ENCODE data around the gene ETV4. TPM values are rescaled to one million over a fixed set of nuclear protein-coding genes. Genes with fewer than 3 reads are reported as not detected.
A peak's percentile ranks its signal among the peaks of the same experiment; 100 is the strongest.

The ETV4 gene
- total and polyA plus RNA-seq, 2 of the 13 experiments (the other 11 are each of a cell fraction or from before 2014, with no cell fraction given): 128 to 330 TPM

DNA sequence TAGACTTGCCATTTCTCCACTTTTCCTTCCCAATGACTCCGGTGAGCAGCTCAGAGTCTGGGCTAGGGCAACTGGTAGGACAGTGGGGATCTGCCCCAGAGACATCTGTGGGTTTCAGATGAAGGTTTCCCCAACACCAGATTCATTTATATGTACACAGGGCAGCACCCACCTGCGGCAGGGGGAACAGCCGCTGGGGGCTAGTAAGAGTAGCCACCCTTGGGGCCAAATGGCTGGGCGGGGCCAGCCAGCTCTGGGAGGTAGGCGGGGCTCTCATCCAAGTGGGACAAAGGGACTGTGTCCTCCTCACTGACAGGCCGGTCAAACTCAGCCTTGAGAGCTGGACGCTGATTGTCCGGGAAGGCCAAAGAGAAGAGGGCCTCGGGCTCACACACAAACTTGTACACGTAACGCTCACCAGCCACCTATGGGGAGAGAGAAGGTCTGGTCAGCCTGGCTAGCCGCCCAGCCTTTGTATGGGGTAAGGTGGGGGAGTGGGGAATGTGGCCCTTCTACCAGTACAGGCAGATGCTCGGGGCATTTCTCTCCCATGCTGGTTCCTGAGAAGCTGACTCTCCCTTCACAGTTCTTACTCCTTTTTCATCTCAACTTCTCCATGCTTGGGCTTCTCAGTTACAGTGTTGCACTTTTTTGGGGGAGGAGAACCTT is 17.7 kb downstream of the ETV4 start (continued):
- TF ChIP-seq, protein P1, sequence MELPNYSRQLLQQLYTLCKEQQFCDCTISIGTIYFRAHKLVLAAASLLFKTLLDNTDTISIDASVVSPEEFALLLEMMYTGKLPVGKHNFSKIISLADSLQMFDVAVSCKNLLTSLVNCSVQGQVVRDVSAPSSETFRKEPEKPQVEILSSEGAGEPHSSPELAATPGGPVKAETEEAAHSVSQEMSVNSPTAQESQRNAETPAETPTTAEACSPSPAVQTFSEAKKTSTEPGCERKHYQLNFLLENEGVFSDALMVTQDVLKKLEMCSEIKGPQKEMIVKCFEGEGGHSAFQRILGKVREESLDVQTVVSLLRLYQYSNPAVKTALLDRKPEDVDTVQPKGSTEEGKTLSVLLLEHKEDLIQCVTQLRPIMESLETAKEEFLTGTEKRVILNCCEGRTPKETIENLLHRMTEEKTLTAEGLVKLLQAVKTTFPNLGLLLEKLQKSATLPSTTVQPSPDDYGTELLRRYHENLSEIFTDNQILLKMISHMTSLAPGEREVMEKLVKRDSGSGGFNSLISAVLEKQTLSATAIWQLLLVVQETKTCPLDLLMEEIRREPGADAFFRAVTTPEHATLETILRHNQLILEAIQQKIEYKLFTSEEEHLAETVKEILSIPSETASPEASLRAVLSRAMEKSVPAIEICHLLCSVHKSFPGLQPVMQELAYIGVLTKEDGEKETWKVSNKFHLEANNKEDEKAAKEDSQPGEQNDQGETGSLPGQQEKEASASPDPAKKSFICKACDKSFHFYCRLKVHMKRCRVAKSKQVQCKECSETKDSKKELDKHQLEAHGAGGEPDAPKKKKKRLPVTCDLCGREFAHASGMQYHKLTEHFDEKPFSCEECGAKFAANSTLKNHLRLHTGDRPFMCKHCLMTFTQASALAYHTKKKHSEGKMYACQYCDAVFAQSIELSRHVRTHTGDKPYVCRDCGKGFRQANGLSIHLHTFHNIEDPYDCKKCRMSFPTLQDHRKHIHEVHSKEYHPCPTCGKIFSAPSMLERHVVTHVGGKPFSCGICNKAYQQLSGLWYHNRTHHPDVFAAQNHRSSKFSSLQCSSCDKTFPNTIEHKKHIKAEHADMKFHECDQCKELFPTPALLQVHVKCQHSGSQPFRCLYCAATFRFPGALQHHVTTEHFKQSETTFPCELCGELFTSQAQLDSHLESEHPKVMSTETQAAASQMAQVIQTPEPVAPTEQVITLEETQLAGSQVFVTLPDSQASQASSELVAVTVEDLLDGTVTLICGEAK (IDR thresholded peaks at IDR 0.05): no peak
- TF ChIP-seq, protein P1 (CRISPR knock-in tag; IDR thresholded peaks at IDR 0.05): no peak
- TF ChIP-seq ZNF432 (CRISPR knock-in tag; IDR thresholded peaks at IDR 0.05; ENCODE audit: borderline replicate concordance) (no peak), EED (CRISPR knock-in tag; IDR thresholded peaks at IDR 0.05) (no peak), ZNF83 (CRISPR knock-in tag; IDR thresholded peaks at IDR 0.05; ENCODE audit: borderline replicate concordance) (no peak), NKX3-1 (CRISPR knock-in tag; IDR thresholded peaks at IDR 0.05) (no peak), ZNF644 (CRISPR knock-in tag; IDR thresholded peaks at IDR 0.05; ENCODE audit: low read depth) (no peak), KLF6 (CRISPR knock-in tag; IDR thresholded peaks at IDR 0.05) (no peak), ZNF441 (CRISPR knock-in tag; IDR thresholded peaks at IDR 0.05; ENCODE audit: borderline replicate concordance) (no peak; the same call in 1 of the 2 replicates)
- TF ChIP-seq, protein P2, sequence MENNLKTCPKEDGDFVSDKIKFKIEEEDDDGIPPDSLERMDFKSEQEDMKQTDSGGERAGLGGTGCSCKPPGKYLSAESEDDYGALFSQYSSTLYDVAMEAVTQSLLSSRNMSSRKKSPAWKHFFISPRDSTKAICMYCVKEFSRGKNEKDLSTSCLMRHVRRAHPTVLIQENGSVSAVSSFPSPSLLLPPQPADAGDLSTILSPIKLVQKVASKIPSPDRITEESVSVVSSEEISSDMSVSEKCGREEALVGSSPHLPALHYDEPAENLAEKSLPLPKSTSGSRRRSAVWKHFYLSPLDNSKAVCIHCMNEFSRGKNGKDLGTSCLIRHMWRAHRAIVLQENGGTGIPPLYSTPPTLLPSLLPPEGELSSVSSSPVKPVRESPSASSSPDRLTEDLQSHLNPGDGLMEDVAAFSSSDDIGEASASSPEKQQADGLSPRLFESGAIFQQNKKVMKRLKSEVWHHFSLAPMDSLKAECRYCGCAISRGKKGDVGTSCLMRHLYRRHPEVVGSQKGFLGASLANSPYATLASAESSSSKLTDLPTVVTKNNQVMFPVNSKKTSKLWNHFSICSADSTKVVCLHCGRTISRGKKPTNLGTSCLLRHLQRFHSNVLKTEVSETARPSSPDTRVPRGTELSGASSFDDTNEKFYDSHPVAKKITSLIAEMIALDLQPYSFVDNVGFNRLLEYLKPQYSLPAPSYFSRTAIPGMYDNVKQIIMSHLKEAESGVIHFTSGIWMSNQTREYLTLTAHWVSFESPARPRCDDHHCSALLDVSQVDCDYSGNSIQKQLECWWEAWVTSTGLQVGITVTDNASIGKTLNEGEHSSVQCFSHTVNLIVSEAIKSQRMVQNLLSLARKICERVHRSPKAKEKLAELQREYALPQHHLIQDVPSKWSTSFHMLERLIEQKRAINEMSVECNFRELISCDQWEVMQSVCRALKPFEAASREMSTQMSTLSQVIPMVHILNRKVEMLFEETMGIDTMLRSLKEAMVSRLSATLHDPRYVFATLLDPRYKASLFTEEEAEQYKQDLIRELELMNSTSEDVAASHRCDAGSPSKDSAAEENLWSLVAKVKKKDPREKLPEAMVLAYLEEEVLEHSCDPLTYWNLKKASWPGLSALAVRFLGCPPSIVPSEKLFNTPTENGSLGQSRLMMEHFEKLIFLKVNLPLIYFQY (CRISPR knock-in tag; IDR thresholded peaks at IDR 0.05; ENCODE audit: borderline replicate concordance): peak; percentile 41; the same call in 1 of the 2 replicates
- TF ChIP-seq, protein P3, sequence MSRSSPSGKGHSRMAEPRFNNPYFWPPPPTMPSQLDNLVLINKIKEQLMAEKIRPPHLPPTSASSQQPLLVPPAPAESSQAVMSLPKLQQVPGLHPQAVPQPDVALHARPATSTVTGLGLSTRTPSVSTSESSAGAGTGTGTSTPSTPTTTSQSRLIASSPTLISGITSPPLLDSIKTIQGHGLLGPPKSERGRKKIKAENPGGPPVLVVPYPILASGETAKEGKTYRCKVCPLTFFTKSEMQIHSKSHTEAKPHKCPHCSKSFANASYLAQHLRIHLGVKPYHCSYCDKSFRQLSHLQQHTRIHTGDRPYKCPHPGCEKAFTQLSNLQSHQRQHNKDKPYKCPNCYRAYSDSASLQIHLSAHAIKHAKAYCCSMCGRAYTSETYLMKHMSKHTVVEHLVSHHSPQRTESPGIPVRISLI (CRISPR knock-in tag; IDR thresholded peaks at IDR 0.05; ENCODE audit: borderline replicate concordance): no peak; the same call in 1 of the 2 replicates
- TF ChIP-seq, protein P4, sequence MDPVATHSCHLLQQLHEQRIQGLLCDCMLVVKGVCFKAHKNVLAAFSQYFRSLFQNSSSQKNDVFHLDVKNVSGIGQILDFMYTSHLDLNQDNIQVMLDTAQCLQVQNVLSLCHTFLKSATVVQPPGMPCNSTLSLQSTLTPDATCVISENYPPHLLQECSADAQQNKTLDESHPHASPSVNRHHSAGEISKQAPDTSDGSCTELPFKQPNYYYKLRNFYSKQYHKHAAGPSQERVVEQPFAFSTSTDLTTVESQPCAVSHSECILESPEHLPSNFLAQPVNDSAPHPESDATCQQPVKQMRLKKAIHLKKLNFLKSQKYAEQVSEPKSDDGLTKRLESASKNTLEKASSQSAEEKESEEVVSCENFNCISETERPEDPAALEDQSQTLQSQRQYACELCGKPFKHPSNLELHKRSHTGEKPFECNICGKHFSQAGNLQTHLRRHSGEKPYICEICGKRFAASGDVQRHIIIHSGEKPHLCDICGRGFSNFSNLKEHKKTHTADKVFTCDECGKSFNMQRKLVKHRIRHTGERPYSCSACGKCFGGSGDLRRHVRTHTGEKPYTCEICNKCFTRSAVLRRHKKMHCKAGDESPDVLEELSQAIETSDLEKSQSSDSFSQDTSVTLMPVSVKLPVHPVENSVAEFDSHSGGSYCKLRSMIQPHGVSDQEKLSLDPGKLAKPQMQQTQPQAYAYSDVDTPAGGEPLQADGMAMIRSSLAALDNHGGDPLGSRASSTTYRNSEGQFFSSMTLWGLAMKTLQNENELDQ (CRISPR knock-in tag; IDR thresholded peaks at IDR 0.05; ENCODE audit: borderline replicate concordance): no peak
